Dermis microvascular lymphatic vessel endothelial cell (primary cell): ENCODE data around the gene TIGD7. TPM values are rescaled to one million over a fixed set of nuclear protein-coding genes. Genes with fewer than 3 reads are reported as not detected.
A peak's percentile ranks its signal among the peaks of the same experiment; 100 is the strongest.
"Not testable (repeated sequence)": the region's sequence is repeated elsewhere in the genome, so short reads cannot be mapped to it uniquely, and the experiment has no call there.

Source experiments
- DNase-seq, 2 donors: peaks; one replicate each; pipeline versions ENCODE4 v3.0.0 to v3.0.0-alpha.2; 2010; ENCODE audit warnings: low read depth in 2 of 2
- total RNA-seq: library from RNA; depleted of rRNA; stranded (reverse); fragments of >200 nt; gene quantifications from 2 replicates; pipeline ENCODE4 v1.2.1, GENCODE V29; 2014

Gene TIGD7
- total RNA-seq, 1 donor from 2014 or later = 2.8 TPM

GRCh38 chr16:3282730-3283542, 22.3 kb downstream of the TIGD7 start, which contains the start of gene ZNF263:
Gene ZNF263 (plus strand): TSS chr16:3283491. CDS start chr16:3283819, 328 bp downstream.
- peak; percentile 97 to 99 for DNase-seq

GRCh38 chr16:3282103-3282729, 23.0 kb downstream of the TIGD7 start:
- peak; percentile 53 to 89 for DNase-seq

- DNase-seq = no peak
Observed at GRCh38 chr16:3281222-3281820, 23.9 kb downstream of the TIGD7 start.

- no peak for DNase-seq
Observed at GRCh38 chr16:3276679-3277078, 28.6 kb downstream of the TIGD7 start.

GRCh38 chr16:3274947-3275346, 30.3 kb downstream of the TIGD7 start:
- DNase-seq = no peak

GRCh38 chr16:3274490-3274889, 30.7 kb downstream of the TIGD7 start:
- DNase-seq = no peak

GRCh38 chr16:3271281-3271680, 33.9 kb downstream of the TIGD7 start:
- not testable (repeated sequence) for DNase-seq

GRCh38 chr16:3270718-3271117, 34.5 kb downstream of the TIGD7 start:
- not testable (repeated sequence) for DNase-seq

GRCh38 chr16:3268294-3268693, 36.9 kb downstream of the TIGD7 start:
- no peak for DNase-seq

- DNase-seq = peak; percentile 47 to 55
Observed at GRCh38 chr16:3266873-3267537, 38.2 kb downstream of the TIGD7 start.

- peak; percentile 93 to 99 for DNase-seq
Observed at GRCh38 chr16:3264137-3265036, 40.8 kb downstream of the TIGD7 start.

- DNase-seq = no peak
Observed at GRCh38 chr16:3262517-3262916, 42.7 kb downstream of the TIGD7 start.

GRCh38 chr16:3259836-3260235, 45.4 kb downstream of the TIGD7 start:
- DNase-seq = no peak

GRCh38 chr16:3256866-3257465, 48.3 kb downstream of the TIGD7 start:
- DNase-seq = no peak

- no peak for DNase-seq
Observed at GRCh38 chr16:3256146-3256865, 48.9 kb downstream of the TIGD7 start, which contains the start of gene MEFV. Gene MEFV (minus strand): TSS chr16:3256633. CDS start chr16:3256587, 46 bp downstream.

- DNase-seq = no peak
Observed at GRCh38 chr16:3254309-3254708, 50.9 kb downstream of the TIGD7 start.

GRCh38 chr16:3252967-3253366, 52.3 kb downstream of the TIGD7 start:
- no peak for DNase-seq

GRCh38 chr16:3249451-3249850, 55.8 kb downstream of the TIGD7 start:
- no peak for DNase-seq

- DNase-seq = no peak
Observed at GRCh38 chr16:3249020-3249419, 56.2 kb downstream of the TIGD7 start.
